GM21447 (cell line): Measurements from ENCODE around the gene TMEM109.

Source experiments
- ATAC-seq: cut with Tn5 transposase; IDR thresholded peaks from one replicate; pipeline ENCODE4 v1.9.1; 2021; ENCODE audit not compliant: unreplicated experiment

The TMEM109 gene

DNA sequence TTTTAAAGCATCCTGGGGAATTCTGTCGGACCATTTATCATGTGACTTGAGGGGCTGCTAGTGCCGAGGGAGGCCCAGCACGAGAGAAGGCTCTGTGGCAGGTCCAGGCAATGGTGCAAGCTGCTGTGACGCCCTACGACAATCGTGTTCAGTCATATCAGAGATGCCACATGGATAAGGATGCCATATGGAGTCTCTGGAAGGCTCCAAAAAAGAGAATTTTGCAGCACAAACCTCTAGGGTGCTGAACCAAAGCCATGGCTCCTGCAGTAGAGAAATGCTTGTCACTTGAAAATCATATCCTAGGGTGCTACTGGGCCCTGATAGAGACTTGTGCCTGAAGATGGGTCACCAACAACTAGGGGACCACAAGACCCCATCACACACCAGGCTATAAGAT lies 50.8 kb downstream of the TMEM109 start:
- no peak for ATAC-seq

- no peak for ATAC-seq
Observed at GRCh38 chr11:60966890-60967289, 52.9 kb downstream of the TMEM109 start.

DNA sequence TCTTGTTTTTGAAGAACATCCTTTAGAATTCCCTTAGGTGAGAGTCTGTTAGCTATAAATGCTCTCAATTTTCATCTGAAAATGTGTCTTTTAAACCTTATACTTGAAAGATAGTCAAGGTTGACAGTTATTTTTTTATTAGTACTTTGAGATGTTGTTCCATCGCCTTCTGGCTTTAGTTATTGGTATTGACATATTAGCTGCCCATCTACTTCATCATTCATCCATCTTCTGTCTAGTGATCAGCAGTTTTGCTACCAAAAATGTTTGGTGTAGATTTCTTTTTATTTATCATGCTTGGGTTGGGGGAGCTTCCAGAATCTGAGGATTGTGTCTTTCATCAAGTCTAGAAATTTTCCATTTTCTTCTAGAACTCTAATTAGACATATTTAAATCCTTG lies 54.3 kb downstream of the TMEM109 start:
- no peak for ATAC-seq

DNA sequence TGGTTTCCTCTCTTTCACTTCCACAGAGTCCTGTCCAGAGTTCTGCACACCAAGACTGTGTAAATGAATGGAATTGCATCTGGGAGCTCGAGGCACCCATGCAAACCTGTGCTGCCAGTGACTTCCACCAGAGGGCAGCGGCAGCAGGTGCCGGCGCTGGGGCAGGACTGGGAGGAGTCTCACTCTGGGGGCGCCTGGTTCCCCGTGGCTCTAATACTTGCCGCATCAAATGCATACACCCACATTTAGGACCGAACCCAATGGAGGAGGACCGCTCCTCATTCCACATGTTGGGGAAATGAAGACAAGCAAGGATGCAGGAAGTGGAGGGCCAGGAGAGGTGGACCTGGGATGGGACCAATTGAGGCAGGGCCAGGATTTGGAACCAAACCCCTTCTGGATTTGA lies 56.4 kb downstream of the TMEM109 start:
- no peak for ATAC-seq

DNA sequence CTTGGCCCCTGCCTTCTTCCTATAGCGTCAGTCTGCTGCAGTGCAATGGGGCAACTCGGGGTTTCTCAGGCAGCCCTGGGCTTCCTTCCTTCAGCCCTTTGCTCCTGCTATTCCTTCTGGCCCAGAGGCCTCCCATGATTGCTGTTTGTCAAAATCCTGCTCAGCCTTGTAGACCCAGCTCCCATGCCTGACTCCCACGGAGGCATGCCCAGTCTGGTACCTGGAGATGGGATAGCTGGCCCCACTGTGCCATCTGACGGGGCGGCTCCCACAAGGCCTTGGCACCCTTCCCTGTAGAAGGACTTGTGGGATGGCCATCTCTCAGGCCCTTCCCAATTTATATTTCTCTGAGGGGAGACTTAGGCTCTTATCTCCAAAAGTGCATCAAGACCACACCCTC lies 56.9 kb downstream of the TMEM109 start:
- ATAC-seq = no peak

DNA sequence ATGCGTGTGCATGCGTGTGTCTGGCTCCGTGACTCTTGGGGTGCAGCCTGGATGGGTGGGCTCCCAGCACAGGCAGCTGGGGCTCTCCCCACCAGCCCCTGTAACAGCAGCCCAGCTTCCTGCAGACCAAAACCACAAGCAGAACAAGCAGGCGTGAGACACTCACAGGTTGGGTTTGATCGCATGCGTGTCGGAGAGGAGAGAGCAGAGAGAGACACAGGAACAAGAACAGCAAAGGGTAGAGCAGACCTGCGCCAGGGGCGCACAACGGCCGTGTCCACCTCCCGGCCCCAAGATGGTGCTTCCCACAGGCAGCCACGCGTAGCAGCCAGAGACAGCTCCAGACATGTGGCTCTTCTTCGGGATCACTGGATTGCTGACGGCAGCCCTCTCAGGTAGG lies 57.6 kb downstream of the TMEM109 start, which contains the start of gene CD6:
Gene CD6, plus strand, starts transcription at position 161 of the 400 bp plus-strand sequence. Its CDS starts 186 bp downstream, at position 347.
- ATAC-seq = no peak

DNA sequence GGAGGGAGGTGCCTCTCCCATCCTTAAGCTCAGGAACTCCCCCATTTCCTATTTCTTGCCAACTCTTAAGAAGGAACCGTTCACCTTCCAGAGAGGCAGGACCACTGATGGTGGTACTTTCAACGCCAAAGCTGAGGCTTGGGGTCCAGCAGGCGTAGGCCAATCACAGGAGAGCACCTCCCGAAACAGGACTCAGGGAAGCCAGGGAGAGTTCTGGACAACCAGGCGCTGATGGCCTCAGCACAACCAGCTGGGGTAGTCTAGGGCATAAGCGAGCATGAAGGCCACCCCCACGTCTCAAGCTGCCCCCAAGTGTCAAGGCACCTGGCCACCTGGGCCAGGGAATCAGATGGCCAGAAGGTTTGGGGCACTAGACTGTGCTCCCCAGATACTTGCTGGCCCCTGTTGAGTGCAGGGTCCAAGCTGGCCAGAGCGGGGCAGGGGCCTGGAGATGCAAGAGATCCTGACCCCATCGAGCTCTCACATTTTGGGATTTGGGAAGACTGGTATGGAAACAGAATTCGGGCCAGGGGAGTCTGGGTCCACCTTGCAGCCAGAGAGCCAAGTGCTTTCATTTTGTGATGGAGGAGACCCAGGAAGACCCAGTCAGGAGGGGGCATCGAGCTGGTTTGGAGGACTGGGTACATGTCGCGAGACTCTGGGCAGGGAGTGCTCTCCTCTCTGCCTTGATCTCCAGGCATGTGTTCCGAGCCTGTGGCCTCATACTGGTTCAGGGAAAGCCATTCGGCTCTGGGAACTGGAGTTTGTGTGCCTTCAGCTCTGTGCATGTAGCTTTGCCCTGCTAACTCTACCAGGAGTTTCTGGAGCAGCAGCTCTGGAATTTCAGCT lies 58.4 kb downstream of the TMEM109 start:
- no peak for ATAC-seq
